ENCODE data around the gene RASGRF1.

Gene RASGRF1

GRCh38 chr15:78993257-78993930, 97.2 kb downstream of the RASGRF1 start:
- Histone ChIP-seq H3K4me2 (ENCODE audit: low read length, poor library complexity, severe bottlenecking) (no peak overlapping the region), H3K27ac (ENCODE audit: low read length, poor library complexity, severe bottlenecking) (no peak overlapping the region), H4K91ac (ENCODE audit: low read length) (peak overlapping the region; percentile 90), H3K14ac (ENCODE audit: low read length in 2 of 2) (peak overlapping the region in 1 of 2 experiments; percentile 28), H3K27me3 (ENCODE audit: control insufficient read depth in 1 of 2, insufficient read depth in 1 of 2, low read length in 2 of 2) (peaks cover 0 to 3% of the 10 kb centered on the region in 2 experiments), H2BK5ac (ENCODE audit: low read depth, low read length, poor library complexity, severe bottlenecking) (no peak overlapping the region), H2BK12ac (ENCODE audit: low read length in 2 of 2) (peak overlapping the region; percentile 86), H2BK15ac (ENCODE audit: low read depth, poor library complexity, severe bottlenecking) (peak overlapping the region; percentile 95), H2BK120ac (ENCODE audit: low read depth, low read length) (peak overlapping the region; percentile 51), H3K23ac (ENCODE audit: low read length in 2 of 2) (no peak overlapping the region), H3K9me3 (ENCODE audit: control insufficient read depth, low read length) (no peaks in the 10 kb centered on the region), H3K4me3 (ENCODE audit: insufficient read depth in 1 of 2, low read depth in 1 of 2, low read length in 2 of 2) (no peak overlapping the region), H4K8ac (ENCODE audit: low read length) (peak overlapping the region; percentile 59), H2AFZ (ENCODE audit: low read depth, low read length) (no peak overlapping the region), H3K4ac (ENCODE audit: low read depth in 1 of 2, low read length in 2 of 2) (peak overlapping the region; percentile 75 to 89), H3K18ac (ENCODE audit: low read depth in 1 of 2, low read length in 2 of 2) (peak overlapping the region; percentile 65 to 74), H3K9ac (ENCODE audit: low read length) (no peak overlapping the region), H3K79me1 (replicated peaks; ENCODE audit: low read length, poor library complexity, severe bottlenecking) (no peaks in the 10 kb centered on the region), H3K36me3 (ENCODE audit: control insufficient read depth in 1 of 2, insufficient read depth in 2 of 2, low read depth in 1 of 2, low read length in 2 of 2) (no peaks in the 10 kb centered on the region), H3K4me1 (ENCODE audit: control insufficient read depth, insufficient read depth, low read depth, low read length) (peaks cover 54% of the 10 kb centered on the region), H2AK5ac (ENCODE audit: low read length, severe bottlenecking) (peak overlapping the region; percentile 14)
- no peak for DNase-seq
- 96% methylated on average over 3 of the region's 4 CpGs for WGBS

GRCh38 chr15:78992416-78993256, 97.9 kb downstream of the RASGRF1 start:
- Histone ChIP-seq H3K14ac (ENCODE audit: low read length in 2 of 2) (peak overlapping the region in 1 of 2 experiments; percentile 28), H3K27ac (ENCODE audit: low read length, poor library complexity, severe bottlenecking) (no peak overlapping the region)

DNA sequence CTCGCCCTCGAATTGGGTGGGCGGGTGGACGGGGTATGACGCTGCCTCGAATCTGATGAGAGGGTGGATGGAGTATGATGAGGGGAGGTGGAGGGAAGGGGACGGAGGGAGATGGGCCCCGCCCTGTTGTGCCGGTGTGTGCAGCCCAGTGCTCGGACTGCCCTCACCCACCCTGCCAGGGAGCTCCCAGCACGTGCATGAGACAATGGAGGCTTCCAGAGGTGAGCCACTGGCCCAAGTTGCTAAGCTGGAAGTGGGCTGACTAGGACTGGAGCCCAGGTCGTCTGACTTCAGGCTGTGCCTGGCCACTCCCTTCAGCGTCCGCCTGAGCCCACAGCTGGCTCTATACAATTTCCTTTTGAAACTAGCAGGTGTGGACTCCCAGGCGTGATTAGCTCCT, 98.7 kb downstream of the RASGRF1 start:
- Histone ChIP-seq H4K8ac (ENCODE audit: low read length) (peak overlapping the region; percentile 29), H3K79me1 (replicated peaks; ENCODE audit: low read length, poor library complexity, severe bottlenecking) (no peaks in the 10 kb centered on the region), H2BK5ac (ENCODE audit: low read depth, low read length, poor library complexity, severe bottlenecking) (no peak overlapping the region), H3K4me3 (ENCODE audit: insufficient read depth in 1 of 2, low read depth in 1 of 2, low read length in 2 of 2) (no peak overlapping the region), H4K91ac (ENCODE audit: low read length) (peak overlapping the region; percentile 90), H2BK15ac (ENCODE audit: low read depth, poor library complexity, severe bottlenecking) (peak overlapping the region; percentile 66), H2BK12ac (ENCODE audit: low read length in 2 of 2) (peak overlapping the region; percentile 71 to 86), H3K4me2 (ENCODE audit: low read length, poor library complexity, severe bottlenecking) (no peak overlapping the region), H3K9me3 (ENCODE audit: control insufficient read depth, low read length) (no peaks in the 10 kb centered on the region), H3K4me1 (ENCODE audit: control insufficient read depth, insufficient read depth, low read depth, low read length) (peaks cover 51% of the 10 kb centered on the region), H3K9ac (ENCODE audit: low read length) (no peak overlapping the region), H3K4ac (ENCODE audit: low read depth in 1 of 2, low read length in 2 of 2) (peak overlapping the region; percentile 39 to 77), H3K27me3 (ENCODE audit: control insufficient read depth in 1 of 2, insufficient read depth in 1 of 2, low read length in 2 of 2) (no peaks in the 10 kb centered on the region), H3K14ac (ENCODE audit: low read length in 2 of 2) (no peak overlapping the region), H2AFZ (ENCODE audit: low read depth, low read length) (no peak overlapping the region), H3K27ac (ENCODE audit: low read length, poor library complexity, severe bottlenecking) (no peak overlapping the region), H3K23ac (ENCODE audit: low read length in 2 of 2) (no peak overlapping the region), H2BK120ac (ENCODE audit: low read depth, low read length) (peak overlapping the region; percentile 29), H3K36me3 (ENCODE audit: control insufficient read depth in 1 of 2, insufficient read depth in 2 of 2, low read depth in 1 of 2, low read length in 2 of 2) (no peaks in the 10 kb centered on the region), H2AK5ac (ENCODE audit: low read length, severe bottlenecking) (peak overlapping the region; percentile 24), H3K18ac (ENCODE audit: low read depth in 1 of 2, low read length in 2 of 2) (peak overlapping the region; percentile 60 to 74)
- DNase-seq = no peak
- WGBS = 97% methylated on average over 15 of the region's 15 CpGs

More at GRCh38 chr15:78992416-78993256, 97.9 kb downstream of the RASGRF1 start:
- H2BK15ac ChIP-seq (ENCODE audit: low read depth, poor library complexity, severe bottlenecking) = peak overlapping the region; percentile 66
- no peak for DNase-seq
- peak overlapping the region; percentile 90 for H4K91ac ChIP-seq (ENCODE audit: low read length)
- H3K79me1 ChIP-seq (replicated peaks; ENCODE audit: low read length, poor library complexity, severe bottlenecking) = no peaks in the 10 kb centered on the region
- no peak overlapping the region for H2AFZ ChIP-seq (ENCODE audit: low read depth, low read length)
- H2BK5ac ChIP-seq (ENCODE audit: low read depth, low read length, poor library complexity, severe bottlenecking) = no peak overlapping the region
- no peak overlapping the region for H3K23ac ChIP-seq (ENCODE audit: low read length in 2 of 2)
- no peak overlapping the region for H3K4me3 ChIP-seq (ENCODE audit: insufficient read depth in 1 of 2, low read depth in 1 of 2, low read length in 2 of 2)
- no peak overlapping the region for H3K9ac ChIP-seq (ENCODE audit: low read length)
- peak overlapping the region; percentile 65 to 74 for H3K18ac ChIP-seq (ENCODE audit: low read depth in 1 of 2, low read length in 2 of 2)
- peak overlapping the region; percentile 86 for H2BK12ac ChIP-seq (ENCODE audit: low read length in 2 of 2)
- H2AK5ac ChIP-seq (ENCODE audit: low read length, severe bottlenecking) = peak overlapping the region; percentile 24
- H3K4ac ChIP-seq (ENCODE audit: low read depth in 1 of 2, low read length in 2 of 2) = peak overlapping the region; percentile 58 to 77
- peak overlapping the region; percentile 51 for H2BK120ac ChIP-seq (ENCODE audit: low read depth, low read length)
- H3K4me1 ChIP-seq (ENCODE audit: control insufficient read depth, insufficient read depth, low read depth, low read length) = peaks cover 54% of the 10 kb centered on the region
- no peaks in the 10 kb centered on the region for H3K36me3 ChIP-seq (ENCODE audit: control insufficient read depth in 1 of 2, insufficient read depth in 2 of 2, low read depth in 1 of 2, low read length in 2 of 2)
- peak overlapping the region; percentile 58 for H4K8ac ChIP-seq (ENCODE audit: low read length)
- no peak overlapping the region for H3K4me2 ChIP-seq (ENCODE audit: low read length, poor library complexity, severe bottlenecking)
- H3K27me3 ChIP-seq (ENCODE audit: control insufficient read depth in 1 of 2, insufficient read depth in 1 of 2, low read length in 2 of 2) = no peaks in the 10 kb centered on the region
- 89% methylated on average over 15 of the region's 17 CpGs for WGBS
- H3K9me3 ChIP-seq (ENCODE audit: control insufficient read depth, low read length) = no peaks in the 10 kb centered on the region

DNA sequence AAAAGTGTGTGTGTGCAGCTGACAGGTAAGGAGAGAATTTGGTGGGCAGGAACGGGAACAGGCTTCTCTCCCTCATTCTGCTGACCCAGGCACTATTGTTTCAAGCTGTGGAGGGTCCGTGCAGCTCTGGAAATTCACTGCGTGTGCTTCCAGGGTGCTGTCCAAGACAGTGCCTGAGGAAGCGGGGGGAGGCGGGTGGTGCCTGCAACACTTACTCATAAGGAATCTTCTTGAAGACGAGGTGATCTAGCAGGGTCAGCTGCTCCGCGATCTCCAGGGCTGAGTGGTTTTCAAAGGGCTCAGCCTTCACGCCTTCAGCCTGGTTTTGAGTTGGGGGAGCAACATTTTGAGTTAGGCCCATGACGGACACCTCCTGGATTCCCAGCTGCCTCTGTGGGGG, 99.1 kb downstream of the RASGRF1 start:
- H2BK120ac ChIP-seq (ENCODE audit: low read depth, low read length) = peak overlapping the region; percentile 81
- H3K9ac ChIP-seq (ENCODE audit: low read length) = no peak overlapping the region
- peaks cover 47% of the 10 kb centered on the region for H3K4me1 ChIP-seq (ENCODE audit: control insufficient read depth, insufficient read depth, low read depth, low read length)
- no peaks in the 10 kb centered on the region for H3K9me3 ChIP-seq (ENCODE audit: control insufficient read depth, low read length)
- H2BK12ac ChIP-seq (ENCODE audit: low read length in 2 of 2) = peak overlapping the region; percentile 71 to 86
- no peak overlapping the region for H3K4me3 ChIP-seq (ENCODE audit: insufficient read depth in 1 of 2, low read depth in 1 of 2, low read length in 2 of 2)
- H2BK15ac ChIP-seq (ENCODE audit: low read depth, poor library complexity, severe bottlenecking) = peak overlapping the region; percentile 66
- H4K8ac ChIP-seq (ENCODE audit: low read length) = peak overlapping the region; percentile 66
- H2AFZ ChIP-seq (ENCODE audit: low read depth, low read length) = no peak overlapping the region
- peak overlapping the region; percentile 60 to 74 for H3K18ac ChIP-seq (ENCODE audit: low read depth in 1 of 2, low read length in 2 of 2)
- DNase-seq = peak; percentile 76
- H3K14ac ChIP-seq (ENCODE audit: low read length in 2 of 2) = no peak overlapping the region
- peak overlapping the region; percentile 90 for H4K91ac ChIP-seq (ENCODE audit: low read length)
- no peaks in the 10 kb centered on the region for H3K79me1 ChIP-seq (replicated peaks; ENCODE audit: low read length, poor library complexity, severe bottlenecking)
- H3K4ac ChIP-seq (ENCODE audit: low read depth in 1 of 2, low read length in 2 of 2) = peak overlapping the region; percentile 49 to 77
- no peak overlapping the region for H3K27ac ChIP-seq (ENCODE audit: low read length, poor library complexity, severe bottlenecking)
- no peak overlapping the region for H3K23ac ChIP-seq (ENCODE audit: low read length in 2 of 2)
- H3K27me3 ChIP-seq (ENCODE audit: control insufficient read depth in 1 of 2, insufficient read depth in 1 of 2, low read length in 2 of 2) = no peaks in the 10 kb centered on the region
- 57% methylated on average over 10 of the region's 10 CpGs for WGBS
- H2BK5ac ChIP-seq (ENCODE audit: low read depth, low read length, poor library complexity, severe bottlenecking) = no peak overlapping the region
- no peak overlapping the region for H3K4me2 ChIP-seq (ENCODE audit: low read length, poor library complexity, severe bottlenecking)
- no peaks in the 10 kb centered on the region for H3K36me3 ChIP-seq (ENCODE audit: control insufficient read depth in 1 of 2, insufficient read depth in 2 of 2, low read depth in 1 of 2, low read length in 2 of 2)
- H2AK5ac ChIP-seq (ENCODE audit: low read length, severe bottlenecking) = no peak overlapping the region
